Lower leg skin (tissue), 4 donors: Measurements from ENCODE around the gene DUSP22. TPM values are rescaled to one million over a fixed set of nuclear protein-coding genes. Genes with fewer than 3 reads are reported as not detected.

ENCODE experiments used
- DNase-seq, 2 donors: peaks; one replicate each; pipeline ENCODE4 v3.0.0-alpha.2; 2019; ENCODE audit warnings: low spot score in 2 of 2
- H3K4me3 ChIP-seq: fragments of 200-600 bp; sonication (generic); 2 replicates; pipeline ENCODE4 v1.5.1; 2017; ENCODE audit warnings: mild to moderate bottlenecking, low read depth; ENCODE audit not compliant: poor library complexity, severe bottlenecking
- CTCF ChIP-seq, 3 donors: fragments of 450-650 bp; IDR thresholded peaks; one replicate each; pipeline ENCODE4 v1.5.1; 2016; ENCODE audit warnings: antibody characterized with exemption in 3 of 3, mild to moderate bottlenecking in 3 of 3, moderate library complexity in 2 of 3
- POLR2A ChIP-seq, 2 donors: fragments of 450-650 bp; IDR thresholded peaks; one replicate each; pipeline ENCODE4 v1.6.1; 2016 to 2017; ENCODE audit warnings: antibody characterized with exemption in 2 of 2, mild to moderate bottlenecking in 1 of 2, moderate library complexity in 1 of 2
- WGBS, 2 donors: methylation state at CpG; one replicate each; pipeline ENCODE4 v1.1.5; 2018; 5-methylcytosine and 5-hydroxymethylcytosine counted together
- intact Hi-C: fragments of 100-400 bp; cut with DNase I; formaldehyde crosslinking; loops from one replicate; pipeline ENCODE4 v1.15.0; 2023; ENCODE audit warnings: low total_unique reads
- total RNA-seq, 4 donors: library from RNA; depleted of rRNA; stranded (reverse); fragments of >200 nt; gene quantifications; one replicate each; pipeline ENCODE4 v1.1.0, GENCODE V29; 2016

The DUSP22 gene
- total RNA-seq, 4 donors from 2014 or later, result 53.2 to 81.1 (median 63.4) TPM

DNA sequence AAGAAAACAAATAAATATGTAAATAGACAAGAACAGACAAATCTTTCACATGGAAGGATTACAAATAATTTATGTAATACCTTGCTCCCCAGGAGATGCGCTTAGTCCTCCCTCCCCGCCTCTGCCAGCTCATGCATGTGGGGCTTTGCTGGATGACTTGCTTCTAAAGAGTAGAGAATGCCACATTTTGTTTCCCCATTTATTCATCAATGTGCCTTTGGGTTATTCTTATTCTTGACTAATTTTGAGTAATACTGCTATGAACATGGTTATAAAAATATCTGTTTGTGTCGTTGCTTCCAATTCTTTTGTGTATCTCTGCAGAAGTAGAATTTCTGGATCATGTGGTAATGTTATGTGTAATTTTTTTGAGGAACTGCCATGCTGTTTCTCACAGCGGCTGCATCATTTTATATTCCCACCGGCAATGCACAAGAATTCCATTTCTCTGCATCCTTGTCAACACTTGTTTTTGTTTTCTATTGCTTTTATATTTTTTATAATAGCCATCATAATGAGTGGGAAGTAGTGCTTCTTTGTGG lies 23.8 kb upstream of the DUSP22 start:
- intact Hi-C loops, result no loop called here
- no peak for TF ChIP-seq CTCF (IDR thresholded peaks at IDR 0.05)
- TF ChIP-seq POLR2A (IDR thresholded peaks at IDR 0.05), result no peak
- H3K4me3 ChIP-seq, result no peak overlapping the region
- 78 to 82% methylated on average over 5 of the region's 5 CpGs for WGBS, 2 donors
- DNase-seq, result no peak

DNA sequence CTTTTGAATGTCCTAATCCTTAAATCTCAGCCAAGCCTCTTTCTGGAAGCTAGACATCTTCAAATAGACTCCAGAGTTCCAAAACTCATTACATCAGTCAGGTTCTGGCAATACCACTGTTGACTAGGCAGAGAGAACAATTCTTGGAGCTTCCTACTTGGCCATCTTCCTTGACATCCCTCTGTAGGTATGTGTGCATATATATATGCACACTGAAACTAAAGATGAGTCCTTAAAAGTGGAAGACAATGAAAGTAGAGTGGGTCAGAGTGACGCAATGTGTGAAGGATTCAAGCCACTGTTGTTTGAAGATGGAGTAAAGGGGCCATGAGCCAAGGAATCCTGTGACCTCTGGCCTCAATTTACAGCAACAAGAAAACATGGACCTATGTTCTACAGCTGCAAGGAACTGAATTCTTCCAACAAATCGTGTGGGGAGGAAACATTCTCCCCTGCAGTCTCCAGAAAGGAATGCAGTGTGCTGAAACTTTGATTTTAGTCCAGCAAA lies 18.7 kb upstream of the DUSP22 start:
- no peak overlapping the region for H3K4me3 ChIP-seq
- TF ChIP-seq POLR2A (IDR thresholded peaks at IDR 0.05) (no peak), CTCF (IDR thresholded peaks at IDR 0.05) (no peak)
- intact Hi-C loops, result no loop called here
- DNase-seq, result no peak
- WGBS, 2 donors, result 33 to 39% methylated on average over 2 of the region's 2 CpGs

DNA sequence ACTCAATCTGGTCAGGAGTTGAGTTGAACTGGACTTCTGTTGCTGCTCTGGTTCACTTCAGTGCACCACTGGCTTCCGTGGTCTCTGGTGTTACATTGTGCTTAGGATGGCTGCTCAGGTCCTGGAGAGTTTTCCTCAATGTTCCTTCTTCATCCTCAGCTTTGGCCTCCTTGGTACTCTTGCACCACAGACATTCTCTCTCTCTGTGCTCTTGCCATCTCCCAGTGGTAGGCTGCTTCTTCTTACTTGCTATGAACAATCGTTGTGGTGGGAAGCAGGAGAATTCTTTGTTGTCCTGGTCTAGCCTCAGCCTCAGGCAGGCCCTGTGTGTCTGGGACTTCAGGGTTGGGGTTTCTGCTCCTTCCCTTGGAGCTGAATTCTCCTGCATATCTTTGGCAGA lies 14.5 kb upstream of the DUSP22 start:
- WGBS, 2 donors, result 91 to 92% methylated on average over 2 of the region's 2 CpGs
- no peak for DNase-seq

DNA sequence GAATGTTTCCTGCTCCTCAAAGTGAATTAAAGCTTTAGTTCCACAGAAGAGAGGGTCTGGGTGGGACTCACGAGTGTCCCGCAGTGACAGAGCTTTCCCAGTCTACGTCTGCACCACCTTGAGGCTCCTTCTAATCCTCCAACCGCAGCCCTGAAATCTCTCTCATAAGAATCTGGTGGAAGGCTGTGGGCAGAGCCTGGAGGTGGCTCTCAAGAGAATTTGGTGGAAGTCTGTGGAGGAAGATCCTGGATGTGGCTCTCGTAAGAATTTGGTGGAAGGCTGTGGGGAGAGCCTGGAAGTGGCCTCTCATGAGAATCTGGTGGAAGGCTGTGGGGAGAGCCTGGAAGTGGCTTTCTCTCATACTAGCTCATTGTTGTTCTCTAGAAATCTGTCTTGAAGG lies 13.8 kb upstream of the DUSP22 start:
- DNase-seq, result no peak
- H3K4me3 ChIP-seq, result no peak overlapping the region
- no peak for TF ChIP-seq POLR2A (IDR thresholded peaks at IDR 0.05)
- TF ChIP-seq CTCF (IDR thresholded peaks at IDR 0.05), result no peak
- intact Hi-C loops, result no loop called here
- 82 to 86% methylated on average over 5 of the region's 5 CpGs for WGBS, 2 donors

More for the DNA sequence above, 14.5 kb upstream of the DUSP22 start:
- no peak overlapping the region for H3K4me3 ChIP-seq
- intact Hi-C loops, result no loop called here
- no peak for TF ChIP-seq POLR2A (IDR thresholded peaks at IDR 0.05)
- TF ChIP-seq CTCF (IDR thresholded peaks at IDR 0.05), result no peak

DNA sequence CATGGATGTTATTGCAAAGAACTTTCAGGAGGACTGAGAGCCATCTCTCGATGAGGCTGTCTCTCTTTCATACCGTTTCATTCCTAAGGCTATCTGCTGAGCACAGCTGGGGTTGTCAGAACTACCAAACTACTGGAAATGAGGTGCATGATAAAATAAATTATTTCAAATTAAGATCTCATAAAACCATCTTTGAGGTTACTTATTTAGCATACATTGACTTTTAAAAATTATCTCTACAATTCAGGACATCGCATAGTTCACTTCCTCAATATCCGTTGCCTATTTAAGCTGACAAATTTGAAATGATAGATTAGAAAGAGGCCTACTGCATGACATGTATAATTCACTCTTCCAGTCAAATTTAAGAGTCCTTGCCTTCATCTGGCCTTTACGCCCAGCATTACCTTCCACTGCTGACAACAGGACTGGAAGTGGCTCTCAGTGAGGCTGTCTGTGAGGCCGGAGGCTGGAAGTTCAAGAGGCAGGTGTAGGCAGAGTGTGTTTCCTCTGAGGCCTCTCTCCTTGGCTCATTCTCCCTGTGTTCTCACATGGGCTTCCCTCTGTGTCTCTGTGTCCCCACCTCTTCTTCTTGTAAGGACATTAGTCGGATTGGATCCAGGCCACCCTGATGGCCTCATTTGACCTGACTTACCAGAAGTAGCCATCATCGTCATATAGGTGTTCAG lies 12.8 kb upstream of the DUSP22 start:
- intact Hi-C loops, result no loop called here
- 87 to 90% methylated on average over 8 of the region's 8 CpGs for WGBS, 2 donors
- DNase-seq, result no peak
- no peak for TF ChIP-seq CTCF (IDR thresholded peaks at IDR 0.05)
- no peak for TF ChIP-seq POLR2A (IDR thresholded peaks at IDR 0.05)
- no peak overlapping the region for H3K4me3 ChIP-seq
